ENCODE results near the gene SLC25A38. TPM values are rescaled to one million over a fixed set of nuclear protein-coding genes. Genes with fewer than 3 reads are reported as not detected.

SLC25A38 gene
- total RNA-seq, 1 experiment from 2014 or later = 22.0 TPM

DNA sequence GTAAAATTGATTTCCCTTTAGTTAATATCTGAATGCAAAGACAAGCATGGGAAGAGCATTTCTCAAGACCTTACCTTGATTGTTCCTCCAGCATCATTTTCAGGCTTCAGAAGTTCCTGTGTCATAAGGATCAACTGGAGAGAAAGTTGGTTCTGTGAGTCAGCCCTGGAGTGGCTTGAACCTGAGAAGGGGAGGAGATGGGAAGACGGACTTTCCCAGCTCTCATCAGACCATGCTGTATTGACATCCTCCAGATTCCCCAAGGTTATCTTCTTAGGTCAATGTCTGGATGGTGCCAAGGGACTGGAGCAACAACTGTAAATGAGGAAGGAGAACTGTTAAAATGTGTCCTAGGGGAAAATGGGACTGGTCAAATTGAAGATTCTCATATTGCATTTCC is 44.3 kb downstream of the SLC25A38 start:
- no peaks in the 10 kb centered on the region for H3K9me2 ChIP-seq (ENCODE audit: insufficient read depth)
- H3F3A ChIP-seq (ENCODE audit: insufficient read depth, low read depth) = no peaks in the 10 kb centered on the region
- CTCF ChIA-PET = no interaction called here
- H2AFZ ChIP-seq = no peak overlapping the region
- intact Hi-C loops (cut with micrococcal nuclease; ENCODE audit: unreplicated experiment) = no loop called here
- no peaks in the 10 kb centered on the region for H3K9me3 ChIP-seq (ENCODE audit: insufficient read depth, low read depth)
- no peaks in the 10 kb centered on the region; the same call in 1 of the 2 replicates for H3K27me3 ChIP-seq (ENCODE audit: insufficient read depth, low read depth)
- DNase-seq = no peak
- no peak overlapping the region for H3K4me2 ChIP-seq
- POLR2A ChIA-PET (ENCODE audit: unreplicated experiment) = no interaction called here
- H4K20me1 ChIP-seq (ENCODE audit: insufficient read depth) = no peaks in the 10 kb centered on the region
- no TSS peak for BruUV-seq (replicated peaks)
- no peaks in the 10 kb centered on the region for H3K79me2 ChIP-seq (ENCODE audit: low read depth)
- no peak overlapping the region for H3K4me3 ChIP-seq
- H3K27ac ChIP-seq = no peak overlapping the region
- TF ChIP-seq, protein P1, sequence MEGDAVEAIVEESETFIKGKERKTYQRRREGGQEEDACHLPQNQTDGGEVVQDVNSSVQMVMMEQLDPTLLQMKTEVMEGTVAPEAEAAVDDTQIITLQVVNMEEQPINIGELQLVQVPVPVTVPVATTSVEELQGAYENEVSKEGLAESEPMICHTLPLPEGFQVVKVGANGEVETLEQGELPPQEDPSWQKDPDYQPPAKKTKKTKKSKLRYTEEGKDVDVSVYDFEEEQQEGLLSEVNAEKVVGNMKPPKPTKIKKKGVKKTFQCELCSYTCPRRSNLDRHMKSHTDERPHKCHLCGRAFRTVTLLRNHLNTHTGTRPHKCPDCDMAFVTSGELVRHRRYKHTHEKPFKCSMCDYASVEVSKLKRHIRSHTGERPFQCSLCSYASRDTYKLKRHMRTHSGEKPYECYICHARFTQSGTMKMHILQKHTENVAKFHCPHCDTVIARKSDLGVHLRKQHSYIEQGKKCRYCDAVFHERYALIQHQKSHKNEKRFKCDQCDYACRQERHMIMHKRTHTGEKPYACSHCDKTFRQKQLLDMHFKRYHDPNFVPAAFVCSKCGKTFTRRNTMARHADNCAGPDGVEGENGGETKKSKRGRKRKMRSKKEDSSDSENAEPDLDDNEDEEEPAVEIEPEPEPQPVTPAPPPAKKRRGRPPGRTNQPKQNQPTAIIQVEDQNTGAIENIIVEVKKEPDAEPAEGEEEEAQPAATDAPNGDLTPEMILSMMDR (conservative IDR thresholded peaks at IDR 0.05) = no peak
- no peak for TF ChIP-seq EZH2 (IDR thresholded peaks at IDR 0.05; ENCODE audit: low read depth)
- no peaks in the 10 kb centered on the region for H3K4me1 ChIP-seq (replicated peaks; ENCODE audit: insufficient read depth)
- no peaks in the 10 kb centered on the region for H3K36me3 ChIP-seq (ENCODE audit: low read depth)

DNA sequence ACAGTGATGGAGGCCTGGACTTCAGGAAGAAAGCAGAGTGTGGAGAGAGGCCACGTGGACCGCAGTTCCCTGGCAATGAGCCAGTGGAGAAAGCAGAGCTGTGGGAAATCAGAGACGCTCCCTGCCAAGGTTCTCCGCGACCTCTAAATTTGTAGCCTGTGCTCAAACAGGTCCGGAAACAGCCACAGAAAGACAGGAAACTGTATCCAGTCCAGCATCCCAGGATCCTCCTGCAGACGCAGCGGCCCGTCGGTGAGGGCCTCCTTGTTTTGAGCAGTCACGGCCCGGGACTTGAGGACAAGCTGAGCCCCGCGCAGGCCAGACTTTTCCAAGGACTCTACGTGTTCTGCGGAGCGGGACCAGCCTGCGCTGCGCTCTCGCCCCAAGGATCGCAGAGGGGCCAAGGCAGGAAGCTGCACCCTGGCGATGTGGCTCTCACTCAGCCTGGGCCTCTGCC is 45.6 kb downstream of the SLC25A38 start:
- Histone ChIP-seq H3K27ac (no peak overlapping the region), H3K9me3 (ENCODE audit: insufficient read depth, low read depth) (no peaks in the 10 kb centered on the region), H3K4me1 (replicated peaks; ENCODE audit: insufficient read depth) (no peaks in the 10 kb centered on the region), H4K20me1 (ENCODE audit: insufficient read depth) (no peaks in the 10 kb centered on the region), H3K36me3 (ENCODE audit: low read depth) (no peaks in the 10 kb centered on the region), H2AFZ (no peak overlapping the region), H3F3A (ENCODE audit: insufficient read depth, low read depth) (no peaks in the 10 kb centered on the region), H3K4me3 (no peak overlapping the region), H3K79me2 (ENCODE audit: low read depth) (no peaks in the 10 kb centered on the region), H3K27me3 (ENCODE audit: insufficient read depth, low read depth) (no peaks in the 10 kb centered on the region; the same call in 1 of the 2 replicates), H3K4me2 (no peak overlapping the region), H3K9me2 (ENCODE audit: insufficient read depth) (no peaks in the 10 kb centered on the region)
- ChIA-PET CTCF (no interaction called here), POLR2A (ENCODE audit: unreplicated experiment) (no interaction called here)
- no TSS peak for BruUV-seq (replicated peaks)
- no peak for TF ChIP-seq EZH2 (IDR thresholded peaks at IDR 0.05; ENCODE audit: low read depth)
- TF ChIP-seq, protein P1 (conservative IDR thresholded peaks at IDR 0.05) = no peak
- no peak for DNase-seq
- intact Hi-C loops (cut with micrococcal nuclease; ENCODE audit: unreplicated experiment) = no loop called here

- Histone ChIP-seq H3K9me3 (ENCODE audit: insufficient read depth, low read depth) (no peaks in the 10 kb centered on the region), H3K79me2 (ENCODE audit: low read depth) (no peaks in the 10 kb centered on the region), H3K4me1 (replicated peaks; ENCODE audit: insufficient read depth) (no peaks in the 10 kb centered on the region), H3K9me2 (ENCODE audit: insufficient read depth) (no peaks in the 10 kb centered on the region), H3K4me2 (no peak overlapping the region), H3K27me3 (ENCODE audit: insufficient read depth, low read depth) (no peaks in the 10 kb centered on the region; the same call in 1 of the 2 replicates), H3K4me3 (no peak overlapping the region), H4K20me1 (ENCODE audit: insufficient read depth) (no peaks in the 10 kb centered on the region), H3F3A (ENCODE audit: insufficient read depth, low read depth) (no peaks in the 10 kb centered on the region), H2AFZ (no peak overlapping the region), H3K36me3 (ENCODE audit: low read depth) (no peaks in the 10 kb centered on the region), H3K27ac (no peak overlapping the region)
- intact Hi-C loops (cut with micrococcal nuclease; ENCODE audit: unreplicated experiment) = no loop called here
- no peak for DNase-seq
- BruUV-seq (replicated peaks) = no TSS peak
- ChIA-PET POLR2A (ENCODE audit: unreplicated experiment) (no interaction called here), CTCF (no interaction called here)
- TF ChIP-seq, protein P1 (conservative IDR thresholded peaks at IDR 0.05) = no peak
- TF ChIP-seq EZH2 (IDR thresholded peaks at IDR 0.05; ENCODE audit: low read depth) = no peak
These were observed 46.3 kb downstream of the SLC25A38 start for GRCh38 chr3:39429466-39429865.
